HG03097 (cell line): ENCODE measurements around the gene CLDN6.
A peak's percentile ranks its signal among the peaks of the same experiment; 100 is the strongest.

ENCODE experiments used
- ATAC-seq: cut with Tn5 transposase; IDR thresholded peaks from one replicate; pipeline ENCODE4 v1.9.1; 2021; ENCODE audit not compliant: unreplicated experiment, low FRiP score

CLDN6 gene

GRCh38 chr16:2974319-2975056 lies 43.5 kb downstream of the CLDN6 start:
- ATAC-seq: no peak

DNA sequence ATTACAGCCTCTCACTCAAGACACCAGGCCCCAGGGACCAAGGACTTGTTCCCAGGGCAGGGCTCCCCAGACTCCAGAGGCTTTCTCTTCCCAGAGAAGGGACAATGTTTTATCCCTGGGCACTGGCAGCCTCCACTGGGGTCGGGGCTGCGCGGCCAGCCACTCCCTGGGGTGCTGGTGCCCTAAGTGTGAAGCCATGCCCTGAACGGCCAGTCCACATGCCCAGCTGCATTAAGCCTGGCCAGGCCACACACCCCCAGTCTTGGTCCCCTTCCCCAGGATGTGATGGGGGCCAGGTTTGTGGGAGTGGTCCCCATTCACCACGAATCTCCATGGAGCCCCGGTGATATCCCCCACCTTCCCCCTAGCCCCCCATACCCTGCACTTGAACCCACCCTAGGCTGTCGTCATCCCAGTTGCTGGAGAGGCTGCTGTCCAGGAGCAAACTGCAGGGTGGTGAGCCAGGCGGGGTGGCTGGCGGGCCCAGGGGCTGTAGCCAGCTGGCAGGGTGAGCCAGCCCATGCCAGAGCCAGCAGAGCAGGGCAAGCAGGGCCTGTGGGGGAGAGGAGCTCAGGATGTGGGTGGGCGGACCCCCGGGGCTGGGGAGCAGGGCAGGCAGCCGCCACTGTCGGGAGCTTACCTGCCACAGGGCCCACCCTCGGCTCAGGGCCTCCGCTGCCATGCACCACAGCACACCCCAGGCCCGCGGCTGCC lies 44.2 kb downstream of the CLDN6 start:
- ATAC-seq: no peak

DNA sequence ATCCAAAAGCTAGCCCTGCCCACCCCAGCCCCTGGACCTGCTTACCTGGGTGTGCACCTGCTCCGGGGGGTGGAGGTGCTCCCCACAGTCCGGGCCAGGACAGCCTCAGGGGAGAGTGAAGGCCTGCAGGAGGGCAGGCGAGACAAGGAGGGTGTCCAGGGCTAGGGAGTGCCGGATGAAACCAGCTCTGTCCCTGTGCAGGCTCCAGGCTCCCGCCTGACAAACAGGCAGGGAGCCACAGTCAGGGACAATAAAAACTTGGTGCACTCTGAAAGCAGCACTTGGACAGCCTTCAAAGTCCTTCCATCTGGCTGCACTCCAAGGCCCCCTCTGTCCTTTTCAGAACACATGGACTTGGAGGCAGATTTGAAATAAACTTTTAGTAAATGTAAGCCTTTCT lies 44.9 kb downstream of the CLDN6 start:
- ATAC-seq: no peak

- ATAC-seq: no peak
Measured at GRCh38 chr16:2971985-2972784, 45.8 kb downstream of the CLDN6 start.

DNA sequence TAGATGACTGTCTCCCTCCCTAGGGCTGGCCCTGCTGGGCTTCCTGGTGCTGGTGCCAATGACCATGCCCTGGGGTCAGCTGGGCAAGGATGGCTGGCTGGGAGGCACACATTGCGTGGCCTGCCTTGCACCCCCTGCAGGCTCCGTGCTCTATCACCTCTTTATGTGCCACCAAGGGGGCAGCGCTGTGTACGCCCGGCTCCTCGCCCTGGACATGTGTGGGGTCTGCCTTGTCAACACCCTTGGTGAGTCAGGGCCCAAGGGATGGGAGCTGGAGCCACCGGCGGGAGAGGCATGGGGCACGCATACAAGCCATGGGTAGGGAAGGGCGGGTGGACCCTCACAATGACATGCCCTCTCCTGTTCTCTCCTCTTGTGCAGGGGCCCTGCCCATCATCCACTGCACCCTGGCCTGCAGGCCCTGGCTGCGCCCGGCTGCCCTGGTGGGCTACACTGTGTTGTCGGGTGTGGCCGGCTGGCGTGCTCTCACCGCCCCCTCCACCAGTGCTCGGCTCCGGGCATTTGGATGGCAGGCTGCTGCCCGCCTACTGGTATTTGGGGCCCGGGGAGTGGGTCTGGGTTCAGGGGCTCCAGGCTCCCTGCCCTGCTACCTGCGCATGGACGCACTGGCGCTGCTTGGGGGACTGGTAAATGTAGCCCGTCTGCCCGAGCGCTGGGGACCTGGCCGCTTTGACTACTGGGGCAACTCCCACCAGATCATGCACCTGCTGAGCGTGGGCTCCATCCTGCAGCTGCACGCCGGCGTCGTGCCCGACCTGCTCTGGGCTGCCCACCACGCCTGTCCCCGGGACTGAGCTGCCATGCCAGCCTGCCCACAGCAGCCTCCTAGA lies 46.6 kb downstream of the CLDN6 start:
- ATAC-seq: no peak

DNA sequence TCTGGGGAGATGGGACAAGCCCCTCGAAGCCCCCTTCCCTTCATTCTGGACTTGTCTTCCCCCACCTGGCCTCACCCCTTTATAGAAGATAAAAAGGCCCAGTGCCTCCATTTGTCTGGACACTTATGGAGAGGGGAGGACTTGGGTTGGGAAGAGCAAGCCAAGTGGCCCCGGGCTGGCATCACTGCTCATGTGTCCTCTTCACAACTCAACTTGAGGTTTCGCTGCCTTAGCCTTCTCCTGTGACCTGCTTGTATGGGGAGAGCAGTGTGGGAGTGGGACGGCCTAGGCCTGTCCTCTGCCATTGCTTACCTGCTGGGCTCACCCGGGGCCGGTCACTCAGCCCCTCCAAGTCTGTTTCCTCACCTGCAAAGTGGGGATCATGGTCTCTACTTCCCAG lies 47.4 kb downstream of the CLDN6 start:
- no peak for ATAC-seq

DNA sequence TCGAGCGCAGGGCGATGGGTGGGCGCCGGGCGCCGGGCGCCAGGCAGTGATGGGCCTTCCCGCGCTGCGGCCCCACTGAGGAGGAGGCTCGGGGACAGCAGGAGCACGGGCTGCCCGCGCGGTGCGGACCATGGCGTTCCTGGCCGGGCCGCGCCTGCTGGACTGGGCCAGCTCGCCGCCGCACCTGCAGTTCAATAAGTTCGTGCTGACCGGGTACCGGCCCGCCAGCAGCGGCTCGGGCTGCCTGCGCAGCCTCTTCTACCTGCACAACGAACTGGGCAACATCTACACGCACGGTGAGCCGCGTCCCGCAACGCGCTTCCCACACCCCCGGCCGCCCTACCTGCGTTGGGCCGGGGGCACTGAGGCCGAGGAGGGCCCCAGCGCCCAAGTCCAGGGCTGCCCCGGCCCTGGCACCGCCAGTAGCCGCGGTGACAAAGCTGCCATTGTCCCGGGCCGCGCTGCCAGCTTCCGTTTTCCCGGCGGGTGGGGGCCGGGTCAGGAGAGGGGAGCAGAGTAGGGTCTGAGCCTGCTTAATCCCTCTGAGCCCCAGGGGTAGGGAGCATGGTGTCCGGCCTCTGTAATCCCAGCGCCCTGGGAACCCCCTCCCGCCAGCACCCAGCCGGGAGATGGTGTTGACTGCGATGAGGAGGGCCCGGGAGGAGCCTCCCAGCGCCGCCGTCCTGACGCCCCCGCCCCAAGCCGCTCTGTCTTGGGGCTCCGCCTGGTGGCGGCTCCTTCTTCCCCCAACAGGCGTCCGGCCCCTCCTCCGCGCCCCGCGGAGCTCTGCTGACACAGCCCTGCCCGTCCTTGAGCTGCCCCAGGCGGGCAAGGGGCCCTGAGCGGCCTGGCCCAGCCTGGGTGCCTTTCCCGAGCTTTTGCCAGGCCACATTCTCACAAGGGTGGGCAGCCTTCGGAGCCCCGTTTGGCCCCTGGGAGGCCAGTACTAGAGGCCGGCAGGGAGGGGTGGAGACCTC lies 48.1 kb downstream of the CLDN6 start:
- ATAC-seq: no peak

GRCh38 chr16:2968738-2969544 lies 49.0 kb downstream of the CLDN6 start, which contains the start of gene PAQR4:
Gene PAQR4, plus strand, starts transcription at chr16:2969348. Its CDS starts 327 bp downstream, at chr16:2969675.
- ATAC-seq: peak; percentile 62

DNA sequence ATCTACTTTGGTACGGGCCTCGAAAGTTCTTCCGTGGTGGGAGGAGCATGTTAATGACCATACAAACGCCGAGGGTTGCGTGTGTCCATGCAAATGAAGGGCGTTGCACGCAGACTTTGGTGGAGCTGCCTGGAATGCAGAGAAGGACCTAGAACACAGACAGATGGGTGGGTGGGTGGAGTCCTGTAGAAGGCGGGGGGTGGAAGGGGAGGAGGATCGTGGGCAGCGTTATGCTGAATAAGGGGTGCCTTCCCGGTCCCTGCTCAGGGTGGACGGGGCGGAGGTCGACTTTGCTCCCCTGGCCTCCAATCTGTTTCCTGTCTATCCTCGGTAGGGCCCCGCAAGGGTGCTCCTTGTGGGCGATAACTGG lies 49.6 kb downstream of the CLDN6 start:
- no peak for ATAC-seq

- ATAC-seq: no peak
Measured at GRCh38 chr16:2967721-2968161, 50.2 kb downstream of the CLDN6 start.

GRCh38 chr16:2967211-2967631 lies 50.8 kb downstream of the CLDN6 start:
- no peak for ATAC-seq

DNA sequence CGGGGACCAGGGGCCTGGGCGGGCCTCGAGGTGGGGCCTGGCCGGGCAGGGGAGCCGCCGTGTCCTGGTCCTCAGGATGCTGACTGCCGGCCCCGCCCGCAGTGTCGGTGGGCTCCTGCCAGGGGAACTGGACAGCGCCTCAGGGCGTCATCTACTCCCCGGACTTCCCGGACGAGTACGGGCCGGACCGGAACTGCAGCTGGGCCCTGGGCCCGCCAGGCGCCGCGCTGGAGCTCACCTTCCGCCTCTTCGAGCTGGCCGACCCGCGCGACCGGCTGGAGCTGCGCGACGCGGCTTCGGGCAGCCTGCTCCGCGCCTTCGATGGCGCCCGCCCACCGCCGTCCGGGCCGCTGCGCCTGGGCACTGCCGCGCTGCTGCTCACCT lies 51.2 kb downstream of the CLDN6 start:
- no peak for ATAC-seq

DNA sequence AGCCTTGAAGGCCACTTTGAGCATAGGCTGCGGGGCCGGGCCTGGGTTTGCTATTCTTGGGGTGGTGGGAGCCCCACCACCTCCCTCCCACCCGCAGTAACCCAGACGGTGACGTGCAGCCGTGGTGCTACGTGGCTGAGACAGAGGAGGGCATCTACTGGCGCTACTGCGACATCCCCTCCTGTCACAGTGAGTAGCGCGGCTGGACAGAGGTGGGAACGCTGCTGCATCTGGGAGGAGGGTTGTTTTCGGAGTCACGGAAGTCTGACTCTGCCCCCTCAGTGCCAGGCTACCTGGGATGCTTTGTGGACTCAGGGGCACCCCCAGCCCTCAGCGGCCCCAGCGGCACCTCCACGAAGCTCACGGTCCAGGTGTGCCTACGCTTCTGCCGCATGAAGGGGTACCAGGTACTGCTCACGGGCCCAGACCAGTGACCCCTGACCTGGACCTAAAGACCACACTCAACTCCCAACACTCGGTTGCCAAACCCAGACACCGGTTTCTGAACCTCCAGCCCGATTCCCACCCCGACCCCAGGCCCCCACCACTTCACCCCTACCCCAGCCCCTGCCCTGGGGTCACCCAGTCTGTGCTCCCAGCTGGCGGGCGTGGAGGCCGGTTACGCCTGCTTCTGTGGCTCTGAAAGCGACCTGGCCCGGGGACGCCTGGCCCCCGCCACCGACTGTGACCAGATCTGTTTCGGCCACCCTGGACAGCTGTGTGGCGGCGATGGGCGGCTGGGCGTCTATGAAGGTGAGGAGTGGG lies 51.8 kb downstream of the CLDN6 start:
- ATAC-seq: no peak
